CD4-positive, alpha-beta T cell treated with Interleukin-1 beta for 1 hour (primary cell): ENCODE measurements around the gene FIG4.

Experiments
- DNase-seq, 2 donors: peaks; one replicate each; pipeline ENCODE4 v3.0.0-alpha.2; 2020 to 2022

Gene FIG4

DNA sequence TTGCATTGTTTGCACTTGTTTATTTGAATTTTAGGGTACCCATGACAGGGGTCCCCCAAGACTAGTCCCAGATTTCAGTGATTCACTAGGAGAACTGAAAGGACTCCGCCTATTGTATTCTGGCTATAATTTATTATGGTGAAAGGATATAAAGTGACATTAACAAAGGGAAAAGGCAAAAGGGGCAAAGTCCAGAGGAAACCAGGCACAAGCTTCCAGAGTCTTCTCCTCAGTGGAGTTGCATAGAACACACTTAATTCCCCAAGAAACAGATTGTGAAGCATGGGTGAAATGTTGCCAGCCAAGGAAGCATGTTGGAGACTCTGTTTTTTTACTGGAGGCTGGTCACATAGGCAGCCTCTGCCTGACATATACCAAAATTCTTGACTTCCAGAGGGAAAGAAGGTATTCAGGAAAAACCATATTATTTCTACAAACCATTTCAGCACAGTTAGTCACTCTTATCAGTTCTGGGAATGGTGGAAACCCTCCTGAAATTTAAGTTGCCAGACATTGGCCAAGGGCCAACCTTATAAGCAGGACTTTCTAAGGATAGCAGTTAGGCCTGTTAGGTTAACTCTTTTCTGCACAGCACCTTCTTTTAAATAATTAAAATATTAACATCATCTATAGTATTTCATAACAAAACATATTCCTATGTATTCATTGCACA lies 71.8 kb downstream of the FIG4 start:
- DNase-seq = no peak

DNA sequence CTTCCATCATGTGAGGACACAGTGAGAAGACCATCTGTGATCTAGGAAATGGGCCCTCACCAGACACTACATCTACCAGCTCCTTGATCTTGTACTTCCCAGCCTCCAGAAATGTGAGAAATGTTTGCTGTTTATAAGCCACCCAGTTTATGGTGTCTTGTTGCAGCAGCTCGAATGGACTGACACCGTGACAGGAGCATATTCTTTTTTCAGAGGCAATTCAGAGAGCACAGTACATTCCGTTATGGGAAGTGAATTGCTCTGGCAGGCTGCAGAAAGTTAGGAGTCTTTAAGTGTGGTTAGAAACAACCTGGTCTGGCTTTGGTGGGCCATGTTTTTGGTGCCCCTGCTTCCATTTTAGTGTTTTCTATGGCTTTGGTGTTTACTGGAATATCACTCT lies 75.1 kb downstream of the FIG4 start:
- DNase-seq = no peak

DNA sequence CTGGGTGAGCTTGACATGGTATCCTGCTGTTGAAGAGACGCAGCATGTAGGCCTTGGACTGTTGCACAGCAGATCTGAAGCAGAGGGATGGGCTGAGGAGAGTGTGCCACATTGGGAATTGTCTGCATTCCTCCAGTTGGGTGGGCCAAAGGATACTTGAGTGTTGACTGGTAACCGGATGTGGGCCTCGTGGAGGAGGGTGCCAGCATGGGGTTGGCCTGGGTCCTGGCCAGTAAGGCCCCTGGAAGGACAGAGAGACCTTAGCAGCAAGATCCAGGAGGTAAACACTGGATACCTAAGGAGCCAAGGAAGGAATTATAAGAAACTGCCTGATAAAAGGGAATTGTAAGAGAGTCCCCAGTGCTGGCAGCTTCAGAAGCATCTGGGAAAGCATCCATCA lies 76.9 kb downstream of the FIG4 start:
- no peak for DNase-seq

DNA sequence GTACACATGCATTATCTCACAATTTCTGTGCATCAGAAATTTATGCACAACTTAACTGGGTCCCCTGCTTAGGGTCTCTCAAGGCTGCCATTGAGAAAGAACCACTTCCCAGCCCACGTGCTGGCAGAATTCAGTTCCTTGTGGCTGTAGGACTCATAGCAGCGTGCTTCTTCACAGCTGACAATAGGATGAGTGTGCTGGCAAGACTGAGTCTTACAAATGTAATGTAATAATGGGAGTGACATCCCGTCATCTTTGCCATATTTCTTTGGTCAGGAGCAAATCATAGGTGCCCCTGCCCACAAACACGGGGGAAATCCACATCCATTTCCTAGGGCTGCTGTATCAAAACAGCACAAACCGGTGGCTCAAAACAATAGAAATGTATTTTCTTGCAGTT lies 77.4 kb downstream of the FIG4 start:
- DNase-seq = no peak

DNA sequence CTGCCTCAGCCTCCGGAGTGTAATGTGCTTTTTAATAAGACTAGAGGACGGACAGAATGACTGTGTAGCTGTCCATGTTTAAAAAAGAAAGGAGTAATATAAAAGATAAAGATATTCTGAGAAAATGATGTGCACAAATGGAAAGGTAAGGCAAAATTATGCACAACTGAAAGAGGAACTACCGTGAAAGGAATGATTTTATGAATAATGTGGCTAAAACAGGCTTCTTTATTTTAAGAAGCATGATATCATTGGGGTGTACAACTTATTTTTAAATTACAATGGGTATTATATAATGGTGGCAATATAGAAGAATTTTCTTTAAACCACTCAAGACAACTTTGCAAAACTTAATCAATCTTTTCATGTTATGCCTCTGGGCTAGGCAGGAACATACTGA lies 78.1 kb downstream of the FIG4 start:
- no peak for DNase-seq

- DNase-seq = no peak
These were observed 79.0 kb downstream of the FIG4 start for GRCh38 chr6:109770047-109770446.

DNA sequence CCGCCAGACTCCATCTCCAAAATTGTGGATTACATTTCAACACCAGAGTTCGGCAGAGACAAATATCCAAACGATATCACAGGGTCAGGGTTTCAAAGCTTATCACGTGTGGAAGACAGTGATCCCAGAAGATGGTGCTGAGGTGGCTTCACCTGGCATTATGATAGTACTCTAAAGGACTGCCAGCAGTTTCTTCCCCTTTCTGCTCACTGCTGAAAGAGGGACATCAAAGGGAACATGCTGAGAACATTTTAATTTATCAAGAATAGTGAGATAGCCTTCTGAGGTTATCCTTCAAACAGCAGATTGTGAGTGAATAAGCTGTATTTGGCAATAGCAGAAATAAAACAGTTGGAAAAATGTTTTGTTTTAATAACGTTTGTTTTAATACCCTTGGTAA lies 79.7 kb downstream of the FIG4 start:
- DNase-seq = no peak

DNA sequence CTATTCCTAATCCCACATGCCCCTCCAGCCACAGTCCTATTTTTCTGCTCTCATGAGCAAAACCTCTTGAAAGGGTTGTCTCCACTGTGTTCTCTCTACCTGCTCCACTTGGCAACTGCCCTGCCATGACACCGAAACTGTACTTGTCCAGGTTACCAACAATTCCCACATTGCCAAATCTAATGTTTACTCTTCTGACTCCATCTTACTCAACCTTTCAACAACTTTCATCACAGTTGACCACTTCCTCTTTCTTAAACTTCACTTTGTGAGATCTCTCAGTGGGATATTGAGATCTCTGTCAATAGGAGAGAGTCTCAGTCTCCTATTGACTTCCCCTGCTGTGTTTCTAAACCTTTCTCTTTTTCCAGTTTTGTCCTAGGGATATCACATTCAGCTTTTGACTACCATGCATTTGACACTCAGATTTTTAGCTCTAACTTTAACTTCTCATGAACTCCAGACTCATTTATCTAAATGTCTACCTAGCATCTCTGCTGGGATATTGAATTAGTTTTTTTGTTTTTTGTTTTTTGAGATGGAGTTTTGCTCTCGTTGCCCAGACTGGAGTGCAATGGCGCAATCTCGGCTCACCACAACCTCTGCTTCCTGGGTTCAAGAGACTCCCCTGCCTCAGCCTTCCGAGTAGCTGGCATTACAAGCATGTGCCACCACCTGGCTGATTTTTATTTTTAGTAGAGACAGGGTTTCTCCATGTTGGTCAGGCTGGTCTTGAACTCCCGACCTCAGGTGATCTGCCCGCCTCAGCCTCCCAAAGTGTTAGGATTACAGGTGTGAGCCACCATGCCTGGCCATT lies 81.1 kb downstream of the FIG4 start:
- DNase-seq = peak; percentile 5 to 8

GRCh38 chr6:109772883-109773431 lies 81.9 kb downstream of the FIG4 start:
- no peak for DNase-seq

DNA sequence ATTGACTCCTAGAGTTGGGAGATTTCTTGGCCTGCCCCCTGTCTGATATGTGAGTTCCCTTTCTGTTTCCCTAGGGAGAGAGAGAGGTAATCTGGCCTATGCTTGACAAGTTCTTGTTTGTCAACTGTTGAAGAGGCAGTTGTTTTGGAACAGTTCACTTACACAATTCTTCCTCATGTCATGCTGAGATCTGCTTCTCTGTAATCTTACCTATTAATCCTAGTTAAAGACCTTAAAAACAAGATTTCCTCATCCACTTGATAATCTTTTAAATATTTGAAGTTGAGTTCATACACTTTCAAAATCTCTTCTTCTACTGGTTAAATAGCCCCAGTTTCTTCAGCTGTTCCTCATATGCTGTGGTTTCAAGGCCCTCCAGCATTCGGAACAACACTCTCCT lies 89.9 kb downstream of the FIG4 start:
- no peak for DNase-seq

- DNase-seq = no peak
These were observed 91.4 kb downstream of the FIG4 start for GRCh38 chr6:109782491-109782999.

GRCh38 chr6:109783250-109783986 lies 92.3 kb downstream of the FIG4 start:
- no peak for DNase-seq

DNA sequence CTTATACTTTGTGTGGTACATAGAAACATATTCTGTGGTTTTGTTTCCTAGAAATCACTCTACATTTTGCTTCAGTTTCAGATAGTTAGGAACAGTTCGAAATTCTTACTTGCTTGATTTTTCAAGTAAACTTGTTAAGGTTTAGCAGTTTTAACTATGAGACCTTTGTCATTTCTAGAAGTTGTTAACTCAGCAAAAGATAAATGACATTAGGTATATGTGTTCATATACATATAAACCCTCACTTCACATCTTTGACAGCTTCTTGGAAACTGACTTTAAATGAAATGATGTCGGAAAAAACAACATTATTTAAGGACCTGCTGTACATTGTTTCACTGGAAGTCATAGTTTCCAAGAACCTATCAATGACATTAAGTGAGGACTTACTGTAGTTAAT lies 96.2 kb downstream of the FIG4 start:
- no peak for DNase-seq

DNA sequence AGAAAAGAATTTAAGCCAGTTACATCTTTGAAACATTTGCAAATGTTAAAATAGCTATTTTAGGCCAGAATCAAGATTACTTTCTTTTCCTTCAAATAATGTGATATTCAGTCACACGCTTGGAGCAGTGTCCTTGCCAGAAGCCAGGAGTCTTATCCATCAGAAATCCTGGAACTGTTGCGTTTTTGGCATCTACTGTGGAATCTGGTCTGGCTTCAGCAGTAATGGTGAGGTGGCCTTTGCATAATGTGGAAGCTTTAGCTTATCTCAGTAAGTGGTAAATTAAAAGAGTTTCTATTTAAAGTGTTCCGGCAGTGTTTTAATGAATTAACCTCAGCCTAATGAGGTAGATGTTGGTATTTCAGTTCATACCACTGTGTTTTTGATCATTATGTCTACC lies 97.6 kb downstream of the FIG4 start:
- no peak for DNase-seq

GRCh38 chr6:109790131-109790530 lies 99.0 kb downstream of the FIG4 start:
- DNase-seq = no peak

DNA sequence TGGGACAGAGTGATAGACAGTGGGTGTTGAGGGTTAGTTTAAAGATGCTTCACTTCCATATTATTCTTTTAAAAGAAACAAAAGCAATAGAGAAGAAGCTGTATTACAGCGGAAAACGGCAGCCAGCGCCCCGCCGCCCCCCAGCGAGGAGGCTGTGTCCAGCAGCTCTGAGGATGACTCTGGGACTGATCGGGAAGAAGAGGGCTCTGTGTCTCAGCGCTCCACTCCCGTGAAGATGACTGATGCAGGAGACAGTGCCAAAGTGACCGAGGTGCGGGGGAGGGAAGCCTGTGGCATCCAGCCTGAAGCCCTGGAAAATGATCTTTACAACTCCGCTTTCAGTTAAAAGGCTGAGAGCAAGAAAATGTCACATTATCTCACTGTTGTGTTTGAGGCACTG lies 100.2 kb downstream of the FIG4 start:
- DNase-seq = no peak

DNA sequence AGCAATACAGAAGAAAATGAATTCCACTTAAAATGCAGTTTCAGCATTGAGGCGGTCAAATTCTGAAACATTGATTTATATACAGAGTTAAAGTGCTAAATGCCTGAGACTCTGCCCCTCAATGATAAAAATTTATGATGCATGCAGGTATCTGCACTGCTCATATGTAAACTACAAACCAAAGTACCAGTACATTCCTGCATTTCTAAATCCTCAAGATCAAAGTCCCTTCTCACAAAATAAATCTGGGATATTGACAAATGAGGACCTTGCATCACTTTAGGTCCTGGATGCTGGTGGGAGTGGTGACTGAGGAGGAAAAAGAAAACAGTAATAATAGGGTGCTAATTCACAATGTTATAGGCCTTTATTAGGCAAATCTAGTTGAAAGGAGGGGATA lies 101.9 kb downstream of the FIG4 start:
- no peak for DNase-seq

DNA sequence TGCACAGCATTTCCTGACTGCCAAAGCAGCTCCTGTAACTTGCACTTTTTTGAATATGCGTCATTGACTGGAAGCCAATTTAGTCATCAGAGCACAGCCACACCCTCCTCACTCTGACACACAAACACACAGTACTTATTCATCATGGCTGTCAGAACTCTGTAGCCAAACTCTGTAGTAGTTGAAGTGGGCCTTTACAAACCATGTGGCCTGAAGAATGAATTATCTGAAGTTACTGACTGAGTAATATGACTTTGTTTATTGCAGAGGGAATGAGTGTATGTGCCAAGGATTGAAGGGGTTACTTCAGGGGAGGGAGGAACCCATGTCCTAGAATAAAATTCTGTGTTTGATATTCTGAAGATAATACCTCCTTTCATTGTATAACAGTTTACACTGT lies 102.7 kb downstream of the FIG4 start:
- DNase-seq = peak in 1 of 2 donors; percentile 9

GRCh38 chr6:109794201-109794923 lies 103.3 kb downstream of the FIG4 start:
- no peak for DNase-seq

- no peak for DNase-seq
These were observed 105.0 kb downstream of the FIG4 start for GRCh38 chr6:109795994-109796555.

- no peak for DNase-seq
These were observed 108.0 kb downstream of the FIG4 start for GRCh38 chr6:109799129-109799528.

DNA sequence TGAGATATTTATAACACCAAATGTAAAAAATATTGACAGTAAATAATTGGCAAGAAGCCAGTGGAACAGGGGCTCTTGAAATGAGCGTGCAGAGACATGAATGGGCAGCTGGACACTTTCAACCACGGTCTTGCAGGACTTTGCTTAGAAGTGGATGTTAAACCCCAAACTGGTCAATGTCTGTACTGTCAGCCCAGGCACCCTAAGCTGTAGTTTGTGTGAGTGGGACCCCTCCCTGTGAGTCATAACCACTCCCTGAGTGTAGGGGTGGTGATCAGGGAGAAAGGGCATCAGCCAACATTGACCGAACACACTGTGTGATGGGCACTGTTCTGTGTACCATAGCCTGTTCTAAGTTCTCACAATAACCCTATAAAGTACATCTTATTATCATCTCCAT lies 108.6 kb downstream of the FIG4 start:
- DNase-seq = no peak
